ENCODE measurements around the gene RSPO1. TPM values are rescaled to one million over a fixed set of nuclear protein-coding genes. Genes with fewer than 3 reads are reported as not detected.

RSPO1 gene
- total RNA-seq, 1 experiment from 2014 or later = not detected

DNA sequence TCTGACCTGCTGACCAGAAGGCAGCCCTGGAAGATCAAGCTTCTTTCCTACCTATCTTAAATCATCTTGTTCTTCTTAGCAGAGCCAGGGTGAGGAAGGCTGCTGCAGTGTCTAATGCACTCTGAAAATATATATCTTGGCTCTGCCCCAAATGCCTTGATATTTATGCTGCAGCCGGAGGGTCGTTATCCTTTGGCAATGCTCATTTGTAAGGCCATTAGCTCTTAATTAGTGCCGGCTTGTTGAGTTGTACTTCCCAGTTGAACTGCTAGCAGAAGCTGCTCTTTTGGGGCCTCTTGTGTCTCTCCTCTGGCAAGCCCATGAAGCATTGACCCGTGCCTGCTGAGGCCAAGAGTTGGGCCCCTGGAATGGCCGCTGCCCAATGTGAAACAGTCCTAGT lies 34.8 kb downstream of the RSPO1 start:
- H2AFZ ChIP-seq (ENCODE audit: low read length) = no peak overlapping the region
- TF ChIP-seq EZH2phosphoT487 (IDR thresholded peaks at IDR 0.05; ENCODE audit: borderline replicate concordance, low read length) = no peak
- TF ChIP-seq EZH2 (IDR thresholded peaks at IDR 0.05; ENCODE audit: low read length, unreplicated experiment) = no peak
- TF ChIP-seq CTCF (conservative IDR thresholded peaks at IDR 0.05; ENCODE audit: low read depth, low read length) = no peak
- no peak overlapping the region for H3K4me2 ChIP-seq (ENCODE audit: low read length)
- no peak overlapping the region for H3K9ac ChIP-seq (ENCODE audit: low read length)
- intact Hi-C loops (cut with micrococcal nuclease) = loop anchor here (5.0 kb wide), 1 partner anchor 92 kb away; the partner anchor contains the start of gene CDCA8
- no peak overlapping the region for H3K27ac ChIP-seq (ENCODE audit: low read length)
- no peaks in the 10 kb centered on the region for H3K36me3 ChIP-seq (ENCODE audit: low read depth, low read length)
- no TSS peak for BruUV-seq (replicated peaks)
- DNase-seq (no peak), ATAC-seq (no peak)
- H3F3A ChIP-seq (ENCODE audit: low read length, unreplicated experiment) = no peaks in the 10 kb centered on the region
- H3K4me3 ChIP-seq (ENCODE audit: low read length) = no peak overlapping the region
- no peaks in the 10 kb centered on the region for H3K9me2 ChIP-seq (replicated peaks; ENCODE audit: low read length)
- ChIA-PET POLR2A (ENCODE audit: unreplicated experiment) (no interaction called here), CTCF (interaction anchor here (0.9 kb wide), 1 partner anchor 92 kb away, joined by 4 read pairs; the partner anchor contains the start of gene CDCA8)
- H3K27me3 ChIP-seq (ENCODE audit: low read length) = no peaks in the 10 kb centered on the region
- H3K4me1 ChIP-seq (ENCODE audit: insufficient read depth, low read length) = peaks cover 5% of the 10 kb centered on the region; the same call in 1 of the 2 replicates
- no peaks in the 10 kb centered on the region for H4K20me1 ChIP-seq (ENCODE audit: low read length)
- H3K9me3 ChIP-seq (ENCODE audit: low read length) = no peaks in the 10 kb centered on the region
- H3K79me2 ChIP-seq (ENCODE audit: low read length) = peaks cover 8% of the 10 kb centered on the region

- intact Hi-C loops (cut with micrococcal nuclease) = loop anchor here (5.0 kb wide), 1 partner anchor 96 kb away; the partner anchor contains the start of gene CDCA8
- POLR2A ChIA-PET (ENCODE audit: unreplicated experiment) = interaction anchor here (0.6 to 1.0 kb wide), 2 partner anchors 37 to 95 kb away, joined by 3 to 5 read pairs; no protein-coding TSS in a partner anchor
- BruUV-seq (replicated peaks) = no TSS peak
Measured at GRCh38 chr1:37596182-37596667, 38.5 kb downstream of the RSPO1 start.

More at GRCh38 chr1:37596182-37596667, 38.5 kb downstream of the RSPO1 start:
- Histone ChIP-seq H4K20me1 (ENCODE audit: low read length) (peaks cover 20% of the 10 kb centered on the region), H2AFZ (ENCODE audit: low read length) (peak overlapping the region; percentile 90), H3K9me2 (replicated peaks; ENCODE audit: low read length) (no peaks in the 10 kb centered on the region), H3K79me2 (ENCODE audit: low read length) (peaks cover 41% of the 10 kb centered on the region), H3K9ac (ENCODE audit: low read length) (peak overlapping the region; percentile 97; the same call in 1 of the 2 replicates), H3K27ac (ENCODE audit: low read length) (no peak overlapping the region), H3K4me2 (ENCODE audit: low read length) (peak overlapping the region; percentile 90), H3K9me3 (ENCODE audit: low read length) (no peaks in the 10 kb centered on the region), H3K4me3 (ENCODE audit: low read length) (peak overlapping the region; percentile 96), H3K27me3 (ENCODE audit: low read length) (no peaks in the 10 kb centered on the region), H3K4me1 (ENCODE audit: insufficient read depth, low read length) (peaks cover 15% of the 10 kb centered on the region), H3F3A (ENCODE audit: low read length, unreplicated experiment) (no peaks in the 10 kb centered on the region), H3K36me3 (ENCODE audit: low read depth, low read length) (peaks cover 21% of the 10 kb centered on the region)
- CTCF ChIA-PET = interaction anchor here (1.1 kb wide), 1 partner anchor 112 kb away, joined by 3 read pairs; no protein-coding TSS in a partner anchor
- ATAC-seq = peak; percentile 17
- no peak for DNase-seq
- TF ChIP-seq CTCF (conservative IDR thresholded peaks at IDR 0.05; ENCODE audit: low read depth, low read length) = no peak
- no peak for TF ChIP-seq EZH2 (IDR thresholded peaks at IDR 0.05; ENCODE audit: low read length, unreplicated experiment)
- TF ChIP-seq EZH2phosphoT487 (IDR thresholded peaks at IDR 0.05; ENCODE audit: borderline replicate concordance, low read length) = no peak

All from PC-3 (cell line).